HFF-Myc (cell line): Measurements from ENCODE around the gene CCDC184.

Experiments
- DNase-seq: peaks from one replicate; pipeline ENCODE4 v3.0.0-alpha.2; 2011; ENCODE audit warnings: low read depth; ENCODE audit errors: extremely low read depth
- H3K4me3 ChIP-seq: replicated peaks from 2 replicates; pipeline ENCODE4 v1.5.1; 2011; ENCODE audit warnings: low read depth, mild to moderate bottlenecking, control low read depth, low read length
- TF ChIP-seq, protein P1 (sequence below): IDR thresholded peaks from 2 replicates; pipeline ENCODE4 v1.5.1; 2012; ENCODE audit warnings: mild to moderate bottlenecking, low read depth, low read length, control low read depth; ENCODE audit errors: missing control alignments

Gene CCDC184

DNA sequence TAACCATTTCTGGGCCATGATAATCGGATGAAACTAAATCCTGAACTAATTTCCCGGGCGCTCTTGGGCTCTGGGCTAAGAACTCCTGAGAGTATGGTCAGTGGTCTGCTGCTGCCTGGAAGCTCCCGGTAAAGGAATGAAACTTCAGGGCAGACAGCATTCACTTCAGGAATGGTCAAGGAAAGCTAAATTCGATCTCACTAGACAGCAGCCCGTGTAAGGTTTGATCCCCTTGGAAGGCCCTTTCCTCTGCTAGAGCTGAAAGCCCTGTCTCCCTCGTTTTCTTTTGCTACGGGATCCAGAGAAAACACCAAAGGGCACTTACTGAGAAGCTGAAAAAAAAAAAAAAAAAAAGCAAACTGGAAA lies 26.8 kb upstream of the CCDC184 start:
- no peak for DNase-seq
- TF ChIP-seq, protein P1, sequence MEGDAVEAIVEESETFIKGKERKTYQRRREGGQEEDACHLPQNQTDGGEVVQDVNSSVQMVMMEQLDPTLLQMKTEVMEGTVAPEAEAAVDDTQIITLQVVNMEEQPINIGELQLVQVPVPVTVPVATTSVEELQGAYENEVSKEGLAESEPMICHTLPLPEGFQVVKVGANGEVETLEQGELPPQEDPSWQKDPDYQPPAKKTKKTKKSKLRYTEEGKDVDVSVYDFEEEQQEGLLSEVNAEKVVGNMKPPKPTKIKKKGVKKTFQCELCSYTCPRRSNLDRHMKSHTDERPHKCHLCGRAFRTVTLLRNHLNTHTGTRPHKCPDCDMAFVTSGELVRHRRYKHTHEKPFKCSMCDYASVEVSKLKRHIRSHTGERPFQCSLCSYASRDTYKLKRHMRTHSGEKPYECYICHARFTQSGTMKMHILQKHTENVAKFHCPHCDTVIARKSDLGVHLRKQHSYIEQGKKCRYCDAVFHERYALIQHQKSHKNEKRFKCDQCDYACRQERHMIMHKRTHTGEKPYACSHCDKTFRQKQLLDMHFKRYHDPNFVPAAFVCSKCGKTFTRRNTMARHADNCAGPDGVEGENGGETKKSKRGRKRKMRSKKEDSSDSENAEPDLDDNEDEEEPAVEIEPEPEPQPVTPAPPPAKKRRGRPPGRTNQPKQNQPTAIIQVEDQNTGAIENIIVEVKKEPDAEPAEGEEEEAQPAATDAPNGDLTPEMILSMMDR = no peak
- peak overlapping the region; percentile 78 for H3K4me3 ChIP-seq

- TF ChIP-seq, protein P1 = peak; percentile 35
- DNase-seq = peak; percentile 96
- H3K4me3 ChIP-seq = peak within 1 kb of the TSS; percentile 78
Measured at GRCh38 chr12:48157018-48157888, 26.2 kb upstream of the CCDC184 start, which contains the start of gene ASB8. Gene ASB8 (minus strand): TSS chr12:48157515. CDS start chr12:48153496, 4,019 bp downstream.

DNA sequence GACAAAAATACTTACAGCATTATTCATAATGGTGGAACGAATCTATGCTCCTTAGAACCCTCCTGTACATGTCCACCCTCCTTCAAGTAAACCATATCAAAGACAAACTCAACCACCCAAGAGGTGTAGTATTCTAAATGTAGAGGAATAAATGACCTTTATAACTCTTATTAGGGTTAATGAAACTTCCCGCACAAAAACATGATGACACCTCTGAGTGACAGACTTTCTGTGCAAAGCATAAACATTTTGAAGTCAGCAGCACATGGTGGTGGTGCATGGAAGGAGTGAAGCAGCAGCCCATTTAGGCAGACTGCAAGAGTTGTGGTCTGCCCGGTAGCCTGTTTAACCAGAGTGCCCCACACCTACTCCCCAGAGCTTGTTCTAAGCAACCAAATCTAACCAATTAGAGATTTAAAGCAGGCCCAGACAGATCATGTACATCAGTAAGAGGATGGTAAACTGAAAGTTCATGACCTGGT lies 25.5 kb upstream of the CCDC184 start:
- no peak for DNase-seq
- peak overlapping the region; percentile 78 for H3K4me3 ChIP-seq
- TF ChIP-seq, protein P1 = no peak

DNA sequence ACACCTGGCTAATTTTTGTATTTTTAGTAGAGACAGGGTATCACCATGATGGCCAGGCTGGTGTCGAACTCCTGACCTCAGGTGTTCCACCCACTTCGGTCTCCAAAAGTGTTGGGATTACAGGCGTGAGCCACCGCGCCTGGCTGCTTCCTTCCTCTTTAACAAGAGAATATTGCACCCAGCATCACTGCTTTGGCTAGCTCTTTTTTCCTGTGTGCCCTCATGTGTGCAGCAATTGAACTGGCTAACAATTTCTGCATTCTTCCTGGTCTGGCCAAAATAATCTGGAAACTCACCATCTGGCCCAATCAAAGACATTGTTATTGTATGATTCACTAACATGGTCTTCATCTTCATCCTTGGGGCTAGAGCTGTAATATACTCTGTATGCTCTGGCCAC lies 23.4 kb upstream of the CCDC184 start:
- no peak for DNase-seq
- TF ChIP-seq, protein P1 = no peak
- no peak overlapping the region for H3K4me3 ChIP-seq

GRCh38 chr12:48160807-48161206 lies 22.6 kb upstream of the CCDC184 start:
- TF ChIP-seq, protein P1 = no peak
- DNase-seq = no peak

GRCh38 chr12:48163150-48163747 lies 20.2 kb upstream of the CCDC184 start:
- DNase-seq = no peak
- TF ChIP-seq, protein P1 = no peak
- H3K4me3 ChIP-seq = no peak overlapping the region

More at GRCh38 chr12:48160807-48161206, 22.6 kb upstream of the CCDC184 start:
- H3K4me3 ChIP-seq = no peak overlapping the region
